ENCODE data around the gene PPIP5K2. TPM values are rescaled to one million over a fixed set of nuclear protein-coding genes. Genes with fewer than 3 reads are reported as not detected.
"Not testable (repeated sequence)": the region's sequence is repeated elsewhere in the genome, so short reads cannot be mapped to it uniquely, and the experiment has no call there.

Gene PPIP5K2
- 10 to 100 TPM; 23.9 to 24.9 TPM for total RNA-seq

DNA sequence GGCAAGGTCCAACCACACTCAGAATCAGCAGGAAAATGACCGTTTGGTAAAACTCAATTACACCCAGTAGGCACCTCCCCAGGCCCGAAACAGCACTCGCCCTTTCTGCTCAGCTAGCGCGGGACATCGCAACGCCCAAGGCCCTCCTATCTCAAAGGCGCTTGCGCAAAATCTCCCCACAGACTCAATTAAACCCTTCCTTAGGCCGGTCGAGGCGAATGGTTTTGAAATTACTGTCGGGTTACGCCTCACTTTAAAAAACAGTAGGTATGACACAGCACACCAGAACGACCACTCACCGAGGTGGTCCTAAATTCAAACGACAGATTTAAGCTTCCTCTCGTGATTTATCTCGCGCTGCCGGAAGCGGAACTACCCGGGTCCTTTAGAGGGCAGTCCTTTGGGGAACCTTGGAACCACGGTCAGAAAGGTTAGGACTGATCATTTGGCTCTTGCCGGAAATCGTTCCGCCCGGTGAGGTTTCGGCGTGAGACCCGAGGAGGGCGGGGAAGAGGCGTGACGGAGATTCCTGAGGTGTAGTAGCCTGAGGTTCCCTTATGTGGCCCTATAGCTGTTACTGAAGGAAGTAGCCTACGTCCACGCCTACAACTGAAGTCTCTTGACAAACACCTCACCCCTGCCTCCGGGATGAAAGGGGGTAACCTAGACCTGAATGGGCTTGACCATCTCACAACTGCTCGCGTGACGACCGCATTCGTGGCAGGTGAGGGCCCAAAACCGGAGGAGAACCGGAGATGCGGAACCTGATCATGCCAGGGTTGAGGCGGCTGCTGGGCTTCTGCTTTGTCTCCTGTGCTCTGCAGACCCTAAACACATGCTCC lies at the start of gene PPIP5K2, which contains the start of gene GIN1:
TSS of gene PPIP5K2 (plus strand) at position 537 of the 842 bp plus-strand sequence. CDS start 9,289 bp downstream, outside the sequence.
TSS of gene GIN1 (minus strand) at position 374 of the 842 bp plus-strand sequence. CDS start 11,431 bp downstream, outside the sequence.
- DNase-seq (ENCODE audit: low spot score): peak; percentile 96
- whole genome bisulfite sequencing: 0% methylated on average over 46 of the region's 46 CpGs
- H3K4me1 ChIP-seq (replicated peaks): no peaks in the 10 kb centered on the region

DNA sequence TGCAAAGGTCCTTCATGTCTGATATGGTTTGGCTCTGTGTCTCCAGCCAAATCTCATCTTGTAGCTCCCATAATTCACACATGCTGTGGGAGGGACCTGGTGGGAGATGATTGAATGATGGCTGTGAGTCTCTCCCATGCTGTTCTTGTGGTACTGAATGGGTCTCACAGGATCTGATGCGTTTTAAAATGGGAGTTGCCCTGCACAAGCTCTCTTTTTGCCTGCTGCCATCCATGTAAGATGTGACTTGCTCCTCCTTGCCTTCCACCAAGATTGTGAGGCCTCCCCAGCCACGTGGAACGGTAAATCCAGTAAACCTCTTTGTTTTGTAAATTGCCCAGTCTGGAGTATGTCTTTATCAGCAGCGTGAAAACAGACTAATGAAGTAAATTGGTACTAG lies 46.6 kb upstream of the PPIP5K2 start:
- H3K4me3 ChIP-seq; H3K4me1 ChIP-seq (replicated peaks); H3K36me3 ChIP-seq; H3K9me3 ChIP-seq; DNase-seq (ENCODE audit: low spot score); H3K27ac ChIP-seq; H3K27me3 ChIP-seq (replicated peaks; ENCODE audit: insufficient read depth); intact Hi-C loops (cut with DNase I): not testable (repeated sequence)
- 83% methylated on average over 4 of the region's 4 CpGs for WGBS

More for the DNA sequence above, at the start of gene PPIP5K2, which contains the start of gene GIN1:
- intact Hi-C loops (cut with DNase I): loop anchor here (10.0 kb wide), 1 partner anchor 535 kb away; no protein-coding TSS in a partner anchor
- no peaks in the 10 kb centered on the region for H3K27me3 ChIP-seq (replicated peaks; ENCODE audit: insufficient read depth)
- H3K4me3 ChIP-seq: peak within 1 kb of the TSS; percentile 61 to 65
- no peaks in the 10 kb centered on the region for H3K36me3 ChIP-seq
- no peaks in the 10 kb centered on the region for H3K9me3 ChIP-seq
- H3K27ac ChIP-seq: peak within 1 kb of the TSS; percentile 85 to 87
- TF ChIP-seq CTCF (IDR thresholded peaks at IDR 0.05) (peak in 1 of 4 experiments; percentile 16), POLR2A (IDR thresholded peaks at IDR 0.05) (peak; percentile 76), POLR2AphosphoS5 (IDR thresholded peaks at IDR 0.05) (peak; percentile 96)

GRCh38 chr5:103075442-103075841 lies 44.7 kb upstream of the PPIP5K2 start:
- Histone ChIP-seq H3K27me3 (replicated peaks; ENCODE audit: insufficient read depth) (no peaks in the 10 kb centered on the region), H3K9me3 (no peaks in the 10 kb centered on the region), H3K4me1 (replicated peaks) (no peaks in the 10 kb centered on the region), H3K36me3 (no peaks in the 10 kb centered on the region), H3K4me3 (no peak overlapping the region), H3K27ac (no peak overlapping the region)
- TF ChIP-seq POLR2AphosphoS5 (IDR thresholded peaks at IDR 0.05): no peak
- TF ChIP-seq POLR2A (IDR thresholded peaks at IDR 0.05): no peak
- no peak for TF ChIP-seq CTCF (IDR thresholded peaks at IDR 0.05)
- DNase-seq (ENCODE audit: low spot score): no peak
- WGBS: 93% methylated on average over 4 of the region's 4 CpGs
- intact Hi-C loops (cut with DNase I): no loop called here

DNA sequence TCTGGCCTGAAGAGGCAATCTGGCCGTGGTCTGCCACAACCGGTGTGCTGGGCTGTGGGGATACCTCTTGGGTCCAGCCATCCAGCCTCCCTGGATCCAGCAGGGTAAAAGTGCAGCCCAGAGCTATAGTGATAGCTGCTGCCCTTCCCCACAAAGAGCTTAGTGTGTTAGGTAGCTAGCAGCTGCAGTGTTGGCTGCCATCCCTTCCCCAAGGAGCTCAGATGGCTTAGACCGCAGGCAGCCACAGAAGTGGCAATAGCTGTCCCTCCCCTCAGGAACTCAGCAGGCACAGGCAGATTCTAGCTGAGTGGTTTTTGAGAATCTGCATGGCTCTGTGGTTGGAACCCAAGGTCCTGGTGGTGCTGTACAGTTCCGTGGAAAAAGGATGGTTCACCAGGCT lies 40.3 kb upstream of the PPIP5K2 start:
- no peak for DNase-seq (ENCODE audit: low spot score)
- H3K9me3 ChIP-seq: no peaks in the 10 kb centered on the region
- no peak overlapping the region for H3K27ac ChIP-seq
- WGBS: 94% methylated on average over 4 of the region's 4 CpGs
- intact Hi-C loops (cut with DNase I): no loop called here
- no peak for TF ChIP-seq POLR2A (IDR thresholded peaks at IDR 0.05)
- no peak for TF ChIP-seq POLR2AphosphoS5 (IDR thresholded peaks at IDR 0.05)
- TF ChIP-seq CTCF (IDR thresholded peaks at IDR 0.05): no peak
- H3K4me1 ChIP-seq (replicated peaks): no peaks in the 10 kb centered on the region
- H3K4me3 ChIP-seq: no peak overlapping the region
- H3K36me3 ChIP-seq: no peaks in the 10 kb centered on the region
- no peaks in the 10 kb centered on the region for H3K27me3 ChIP-seq (replicated peaks; ENCODE audit: insufficient read depth)

GRCh38 chr5:103086547-103086946 lies 33.6 kb upstream of the PPIP5K2 start:
- no peak for DNase-seq (ENCODE audit: low spot score)
- no peaks in the 10 kb centered on the region for H3K27me3 ChIP-seq (replicated peaks; ENCODE audit: insufficient read depth)
- 52% methylated on average over 1 of the region's 1 CpG for WGBS
- intact Hi-C loops (cut with DNase I): no loop called here
- H3K4me3 ChIP-seq: no peak overlapping the region
- H3K27ac ChIP-seq: no peak overlapping the region
- H3K4me1 ChIP-seq (replicated peaks): no peaks in the 10 kb centered on the region
- peaks cover 0 to 4% of the 10 kb centered on the region in 2 donors for H3K36me3 ChIP-seq
- no peaks in the 10 kb centered on the region for H3K9me3 ChIP-seq
- TF ChIP-seq POLR2AphosphoS5 (IDR thresholded peaks at IDR 0.05) (no peak), POLR2A (IDR thresholded peaks at IDR 0.05) (no peak), CTCF (IDR thresholded peaks at IDR 0.05) (no peak)
